ENCODE results near the gene CELF4. TPM values are rescaled to one million over a fixed set of nuclear protein-coding genes. Genes with fewer than 3 reads are reported as not detected.

Gene CELF4
- total and polyA plus RNA-seq, 2 of the 4 experiments (the other 2 are of a cell fraction) = not detected

GRCh38 chr18:37456873-37457272 is 108.7 kb downstream of the CELF4 start:
- Histone ChIP-seq H4K91ac (ENCODE audit: insufficient read depth, low read depth, low read length) (no peak overlapping the region), H3K79me1 (ENCODE audit: low read depth in 1 of 2, low read length in 2 of 2) (no peaks in the 10 kb centered on the region), H3K23ac (ENCODE audit: low read depth, low read length) (no peak overlapping the region), H2AK9ac (replicated peaks; ENCODE audit: low read depth, low read length, poor library complexity) (no peak overlapping the region), H2AFZ (replicated peaks; ENCODE audit: low read length, poor library complexity) (no peak overlapping the region), H2BK5ac (ENCODE audit: low read depth, low read length, poor library complexity, severe bottlenecking) (no peak overlapping the region), H4K8ac (ENCODE audit: low read depth in 2 of 2, low read length in 2 of 2) (no peak overlapping the region), H3K4me1 (ENCODE audit: control insufficient read depth, insufficient read depth, low read length) (peaks cover 8% of the 10 kb centered on the region; the same call in 1 of the 2 replicates), H3K14ac (replicated peaks; ENCODE audit: low read depth, low read length) (no peak overlapping the region), H3K9ac (ENCODE audit: low read depth, low read length) (no peak overlapping the region), H4K5ac (ENCODE audit: low read depth, low read length) (no peak overlapping the region), H2BK120ac (ENCODE audit: low read depth, low read length) (no peak overlapping the region), H3K4ac (ENCODE audit: low read depth, low read length) (no peak overlapping the region), H3K18ac (ENCODE audit: low read depth, low read length) (no peak overlapping the region), H3K27me3 (ENCODE audit: control insufficient read depth, insufficient read depth, low read length) (peaks cover 23% of the 10 kb centered on the region; the same call in 1 of the 2 replicates), H3K9me1 (ENCODE audit: insufficient read depth, low read length) (no peaks in the 10 kb centered on the region), H2BK20ac (ENCODE audit: low read depth, low read length) (no peak overlapping the region), H2AK5ac (ENCODE audit: low read depth, low read length) (no peak overlapping the region), H3K27ac (ENCODE audit: insufficient read depth, low read length) (no peak overlapping the region), H3K36me3 (ENCODE audit: control insufficient read depth, insufficient read depth, low read length) (no peaks in the 10 kb centered on the region), H3K4me3 (ENCODE audit: insufficient read depth, low read depth, low read length) (no peak overlapping the region), H3K56ac (ENCODE audit: extremely low read depth, insufficient read depth, low read length) (no peak overlapping the region), H4K20me1 (ENCODE audit: insufficient read depth, low read length) (no peaks in the 10 kb centered on the region), H3K9me3 (ENCODE audit: control insufficient read depth, insufficient read depth, low read length) (no peaks in the 10 kb centered on the region), H2BK15ac (ENCODE audit: low read depth, low read length) (no peak overlapping the region), H3K4me2 (ENCODE audit: low read depth, low read length) (no peak overlapping the region)
- CTCF ChIA-PET = no interaction called here
- BruUV-seq (replicated peaks) = no TSS peak
- dilution Hi-C loops (cut with HindIII; ENCODE audit: low sequenced_read_pairs, unreplicated experiment) = no loop called here
- DNase-seq = no peak
- intact Hi-C loops (cut with micrococcal nuclease) = no loop called here
- TF ChIP-seq SMC3 (IDR thresholded peaks at IDR 0.05; ENCODE audit: low read depth, low read length) = no peak
- TF ChIP-seq FOS (IDR thresholded peaks at IDR 0.05; ENCODE audit: low read depth, low read length) = no peak
- in situ Hi-C loops (cut with MboI; ENCODE audit: low sequenced_read_pairs) = no loop called here
- no CpG with 5 or more reads among the region's 5 CpGs for WGBS, 2 experiments (ENCODE audit: extremely low coverage in 2 of 2, insufficient read length in 1 of 2)
- POLR2A ChIA-PET (ENCODE audit: unreplicated experiment) = no interaction called here
- ATAC-seq (ENCODE audit: low read depth) = no peak
